HepG2 (cell line): ENCODE data around the gene INHA. TPM values are rescaled to one million over a fixed set of nuclear protein-coding genes. Genes with fewer than 3 reads are reported as not detected.

ENCODE experiments used
- AKNA ChIP-seq: sonication (generic); formaldehyde crosslinking; IDR thresholded peaks from 2 replicates; pipeline ENCODE4 v1.4.0; 2020; ENCODE audit warnings: missing genetic modification reagents, borderline replicate concordance
- E2F5 ChIP-seq: sonication (generic); formaldehyde crosslinking; conservative IDR thresholded peaks from 2 replicates; pipeline ENCODE4 v1.4.0; 2020; ENCODE audit warnings: missing genetic modification reagents
- ELF3 ChIP-seq: IDR thresholded peaks from 2 replicates; pipeline ENCODE4 v1.6.1; 2016; ENCODE audit warnings: missing genetic modification reagents, missing compliant biosample characterization
- FOXO1 ChIP-seq: sonication (generic); formaldehyde crosslinking; IDR thresholded peaks from 2 replicates; pipeline ENCODE4 v1.4.0; 2020; ENCODE audit warnings: missing genetic modification reagents
- MYPOP ChIP-seq: sonication (generic); formaldehyde crosslinking; IDR thresholded peaks from 2 replicates; pipeline ENCODE4 v1.8.1; 2023; ENCODE audit warnings: mild to moderate bottlenecking, moderate library complexity, missing genetic modification reagents
- RBM39 ChIP-seq: fragments of 200-400 bp; formaldehyde crosslinking; IDR thresholded peaks from one replicate; pipeline ENCODE4 v1.6.1; 2018; ENCODE audit warnings: antibody characterized with exemption, mild to moderate bottlenecking, low read depth, low read length; ENCODE audit not compliant: poor library complexity, severe bottlenecking
- RFXAP ChIP-seq: sonication (generic); formaldehyde crosslinking; IDR thresholded peaks from 2 replicates; pipeline ENCODE4 v1.4.0; 2020; ENCODE audit warnings: missing genetic modification reagents, borderline replicate concordance
- U2AF2 ChIP-seq: fragments of 200-400 bp; formaldehyde crosslinking; IDR thresholded peaks from 2 replicates; pipeline ENCODE4 v1.6.1; 2017; ENCODE audit warnings: low read depth, mild to moderate bottlenecking, low read length
- ZBTB37 ChIP-seq: sonication (generic); formaldehyde crosslinking; IDR thresholded peaks from 2 replicates; pipeline ENCODE4 v1.4.0; 2020; ENCODE audit warnings: mild to moderate bottlenecking, missing genetic modification reagents
- ZBTB7A ChIP-seq: sonication (generic); formaldehyde crosslinking; IDR thresholded peaks from 2 replicates; pipeline ENCODE4 v1.8.0; 2022; ENCODE audit warnings: mild to moderate bottlenecking, missing genetic modification reagents
- ZNF275 ChIP-seq: sonication (generic); formaldehyde crosslinking; IDR thresholded peaks from 2 replicates; pipeline ENCODE4 v1.8.0; 2022; ENCODE audit warnings: missing genetic modification reagents, mild to moderate bottlenecking, inconsistent platforms, borderline replicate concordance
- ZNF362 ChIP-seq: sonication (generic); formaldehyde crosslinking; IDR thresholded peaks from 2 replicates; pipeline ENCODE4 v1.4.0; 2020; ENCODE audit warnings: missing genetic modification reagents, mild to moderate bottlenecking, borderline replicate concordance
- ZNF704 ChIP-seq: sonication (generic); formaldehyde crosslinking; IDR thresholded peaks from 2 replicates; pipeline ENCODE4 v1.8.1; 2023; ENCODE audit warnings: mild to moderate bottlenecking, inconsistent platforms, moderate library complexity, missing genetic modification reagents, borderline replicate concordance
- ZNF724P ChIP-seq: sonication (generic); formaldehyde crosslinking; IDR thresholded peaks from 2 replicates; pipeline ENCODE4 v1.8.0; 2022; ENCODE audit warnings: missing genetic modification reagents, borderline replicate concordance
- ZSCAN9 ChIP-seq: IDR thresholded peaks from 2 replicates; pipeline ENCODE4 v1.6.1; 2016; ENCODE audit warnings: borderline replicate concordance
- polyA plus RNA-seq, 8 experiments: library from polyadenylated mRNA; depleted of rRNA in 3 of 8; stranded (reverse) in 7 of 8; unstranded in 1 of 8; fragments of >200 nt; fragmentation: Illumina TruSeq in 4 of 8; extraction: Trizol in 4 of 8; gene quantifications; 2 replicates each; pipeline versions ENCODE4 v1.2.1 to v1.2.3, GENCODE V29; 2011 to 2016; ENCODE audit warnings: low read depth in 4 of 8, missing spikeins in 1 of 8, mixed read lengths in 1 of 8; ENCODE audit not compliant: insufficient read depth in 1 of 8
- total RNA-seq, 5 experiments: library from RNA; depleted of rRNA; stranded (reverse); fragments of >200 nt; fragmentation: Illumina TruSeq; extraction: Trizol; gene quantifications; 2 replicates each; pipeline ENCODE4 v1.2.3, GENCODE V29; 2016; ENCODE audit warnings: low read depth in 1 of 5

INHA gene
- total and polyA plus RNA-seq, 2 of the 13 experiments (the other 11 are each of a cell fraction or from before 2014, with no cell fraction given) = 4.1 to 15.2 TPM

GRCh38 chr2:219561179-219562048, 10.7 kb upstream of the INHA start (continued):
- no peak for TF ChIP-seq AKNA
- TF ChIP-seq U2AF2 = no peak
- no peak for TF ChIP-seq ZSCAN9
- peak; percentile 43 for TF ChIP-seq RBM39
- no peak for TF ChIP-seq MYPOP (CRISPR knock-in tag)
- no peak for TF ChIP-seq ZNF704
- no peak for TF ChIP-seq RFXAP (CRISPR knock-in tag)
- TF ChIP-seq ZNF724P = 0 out of 2 replicates have a peak, but pooled peaks have one; percentile 20
- TF ChIP-seq ZBTB37 (CRISPR knock-in tag) = no peak
- no peak for TF ChIP-seq ZNF362
- peak; percentile 40; the same call in 1 of the 2 replicates for TF ChIP-seq ELF3 (CRISPR knock-in tag)
- peak; percentile 24; the same call in 1 of the 2 replicates for TF ChIP-seq ZBTB7A (CRISPR knock-in tag)
- no peak for TF ChIP-seq E2F5 (CRISPR knock-in tag)
- TF ChIP-seq ZNF275 (CRISPR knock-in tag) = no peak
- peak; percentile 24; the same call in 1 of the 2 replicates for TF ChIP-seq FOXO1 (CRISPR knock-in tag)
